IMR-90 (cell line): ENCODE data around the gene TWIST2. TPM values are rescaled to one million over a fixed set of nuclear protein-coding genes. Genes with fewer than 3 reads are reported as not detected.

ENCODE experiments used
- ATAC-seq: fragments of 200-7000 bp; cut with Tn5 transposase; 2 replicates; pipeline ENCODE4 v1.9.1; 2020; ENCODE audit warnings: low read depth, mild to moderate bottlenecking, moderate library complexity
- BruUV-seq: library from RNA; stranded (reverse); fragments of 400-500 nt; replicated peaks from 2 replicates; lab custom pipeline; 2021; lab: Mats Ljungman, UMichigan
- CTCF ChIA-PET: fragments of 300-600 bp; formaldehyde crosslinking; extraction: SDS; loops from one replicate; lab custom pipeline; 2021; ENCODE audit warnings: antibody characterized with exemption; lab: Yijun Ruan, JAX
- POLR2A ChIA-PET: fragments of 300-600 bp; sonication (Branson Sonifier 250); formaldehyde crosslinking; loops from one replicate; lab custom pipeline; 2022; ENCODE audit warnings: antibody characterized with exemption; ENCODE audit not compliant: unreplicated experiment; lab: Charles Lee
- DNase-seq: peaks from one replicate; pipeline ENCODE4 v3.0.0; 2013
- H2AFZ ChIP-seq: replicated peaks from 2 replicates; pipeline ENCODE3; 2013; ENCODE audit warnings: low read length, mild to moderate bottlenecking; ENCODE audit not compliant: poor library complexity
- H2AK5ac ChIP-seq: 2 replicates; pipeline ENCODE4 v1.6.1; 2013; ENCODE audit warnings: low read depth, low read length, inconsistent platforms
- H2AK9ac ChIP-seq: replicated peaks from 2 replicates; pipeline ENCODE3; 2013; ENCODE audit warnings: mild to moderate bottlenecking, low read depth, low read length, moderate library complexity; ENCODE audit not compliant: poor library complexity
- H2BK120ac ChIP-seq: 2 replicates; pipeline ENCODE4 v1.6.1; 2013; ENCODE audit warnings: low read depth, low read length, inconsistent platforms
- H2BK15ac ChIP-seq: 3 replicates; pipeline ENCODE4 v1.6.1; 2013; ENCODE audit warnings: low read depth, low read length, inconsistent platforms
- H2BK20ac ChIP-seq: 2 replicates; pipeline ENCODE4 v1.6.1; 2013; ENCODE audit warnings: low read depth, mild to moderate bottlenecking, inconsistent platforms, low read length, moderate library complexity
- H2BK5ac ChIP-seq: 2 replicates; pipeline ENCODE4 v1.6.1; 2013; ENCODE audit warnings: mild to moderate bottlenecking, low read depth, low read length, inconsistent platforms; ENCODE audit not compliant: poor library complexity, severe bottlenecking
- H3K14ac ChIP-seq: replicated peaks from 2 replicates; pipeline ENCODE4 v1.6.1; 2013; ENCODE audit warnings: low read depth, low read length, inconsistent platforms
- H3K18ac ChIP-seq: 2 replicates; pipeline ENCODE4 v1.6.1; 2013; ENCODE audit warnings: low read depth, low read length, control low read depth
- H3K23ac ChIP-seq: 2 replicates; pipeline ENCODE4 v1.6.1; 2013; ENCODE audit warnings: low read depth, low read length, inconsistent platforms
- H3K27ac ChIP-seq: 2 replicates; pipeline ENCODE4 v1.5.1; 2013; ENCODE audit warnings: mild to moderate bottlenecking, control low read depth, low read length; ENCODE audit not compliant: insufficient read depth
- H3K27me3 ChIP-seq: 2 replicates; pipeline ENCODE4 v1.6.1; 2013; ENCODE audit warnings: low read length; ENCODE audit not compliant: control insufficient read depth, insufficient read depth
- H3K36me3 ChIP-seq: 2 replicates; pipeline ENCODE4 v1.6.1; 2013; ENCODE audit warnings: low read length, mixed read lengths; ENCODE audit not compliant: control insufficient read depth, insufficient read depth
- H3K4ac ChIP-seq: 2 replicates; pipeline ENCODE4 v1.6.1; 2013; ENCODE audit warnings: low read depth, low read length, inconsistent platforms
- H3K4me1 ChIP-seq: 2 replicates; pipeline ENCODE4 v1.6.1; 2013; ENCODE audit warnings: low read length, mixed read lengths; ENCODE audit not compliant: control insufficient read depth, insufficient read depth
- H3K4me2 ChIP-seq: 2 replicates; pipeline ENCODE4 v1.6.1; 2013; ENCODE audit warnings: low read depth, mild to moderate bottlenecking, control low read depth, low read length, moderate library complexity
- H3K4me3 ChIP-seq: 2 replicates; pipeline ENCODE4 v1.5.1; 2013; ENCODE audit warnings: low read depth, mild to moderate bottlenecking, control low read depth, low read length, moderate library complexity; ENCODE audit not compliant: insufficient read depth
- H3K56ac ChIP-seq: 2 replicates; pipeline ENCODE4 v1.6.1; 2013; ENCODE audit warnings: low read length, inconsistent platforms; ENCODE audit not compliant: insufficient read depth; ENCODE audit errors: extremely low read depth
- H3K79me1 ChIP-seq, 2 experiments: 2 replicates each; pipeline ENCODE4 v1.6.1; 2013; ENCODE audit warnings: low read length in 2 of 2, inconsistent platforms in 1 of 2, low read depth in 1 of 2
- H3K9ac ChIP-seq: 2 replicates; pipeline ENCODE4 v1.6.1; 2013; ENCODE audit warnings: low read depth, low read length, control low read depth
- H3K9me1 ChIP-seq: 2 replicates; pipeline ENCODE4 v1.6.1; 2013; ENCODE audit warnings: low read length, inconsistent platforms; ENCODE audit not compliant: insufficient read depth
- H3K9me3 ChIP-seq: 2 replicates; pipeline ENCODE4 v1.6.1; 2013; ENCODE audit warnings: low read length; ENCODE audit not compliant: control insufficient read depth, insufficient read depth
- H4K20me1 ChIP-seq: 2 replicates; pipeline ENCODE4 v1.6.1; 2013; ENCODE audit warnings: low read length, inconsistent platforms; ENCODE audit not compliant: insufficient read depth
- H4K5ac ChIP-seq: 2 replicates; pipeline ENCODE4 v1.6.1; 2013; ENCODE audit warnings: mild to moderate bottlenecking, low read depth, low read length, control low read depth
- H4K8ac ChIP-seq, 2 experiments: 2 replicates each; pipeline ENCODE4 v1.6.1; 2013; ENCODE audit warnings: low read depth in 2 of 2, low read length in 2 of 2, control low read depth in 1 of 2, inconsistent platforms in 1 of 2
- H4K91ac ChIP-seq: 2 replicates; pipeline ENCODE4 v1.6.1; 2013; ENCODE audit warnings: low read depth, low read length, inconsistent platforms; ENCODE audit not compliant: insufficient read depth
- CEBPB ChIP-seq: IDR thresholded peaks from 2 replicates; pipeline ENCODE4 v1.6.1; 2012; ENCODE audit warnings: low read depth, low read length, improper control_type of control experiment
- WGBS, 2 experiments: methylation state at CpG; one replicate each; pipeline versions ENCODE4 v1.1.5 to v1.1.7; 2013; ENCODE audit warnings: missing lambda C conversion rate in 2 of 2; ENCODE audit not compliant: insufficient read length in 1 of 2; ENCODE audit errors: extremely low coverage in 2 of 2; 5-methylcytosine and 5-hydroxymethylcytosine counted together
- dilution Hi-C: fragments of 300-500 bp; cut with HindIII; formaldehyde crosslinking; loops from one replicate; pipeline ENCODE4 v1.14.3; 2018; ENCODE audit warnings: low sequenced_read_pairs; ENCODE audit not compliant: unreplicated experiment
- in situ Hi-C: fragments of 300-500 bp; cut with MboI; formaldehyde crosslinking; loops from 3 replicates; pipeline ENCODE4 v1.14.3; 2019; ENCODE audit warnings: low sequenced_read_pairs, inconsistent platforms, mixed read lengths
- intact Hi-C: fragments of 100-400 bp; cut with micrococcal nuclease; formaldehyde crosslinking; loops from 2 replicates; pipeline ENCODE4 v1.10.0; 2022
- polyA plus RNA-seq, 3 experiments: library from polyadenylated mRNA; depleted of rRNA; stranded (reverse); fragments of >200 nt; gene quantifications; 2 replicates each; pipeline ENCODE4 v1.2.3, GENCODE V29; 2012; ENCODE audit warnings: low replicate concordance in 1 of 3
- total RNA-seq: library from RNA; depleted of rRNA; stranded (reverse); fragments of >200 nt; gene quantifications from 2 replicates; pipeline ENCODE4 v1.2.3, GENCODE V29; 2012
- TF ChIP-seq, protein P1 (sequence below): conservative IDR thresholded peaks from 2 replicates; pipeline ENCODE4 v1.5.1; 2012; ENCODE audit warnings: mild to moderate bottlenecking, low read depth, low read length, improper control_type of control experiment

Gene TWIST2
- total and polyA plus RNA-seq, 2 of the 4 experiments (the other 2 are of a cell fraction), result 9.3 to 33.6 TPM

DNA sequence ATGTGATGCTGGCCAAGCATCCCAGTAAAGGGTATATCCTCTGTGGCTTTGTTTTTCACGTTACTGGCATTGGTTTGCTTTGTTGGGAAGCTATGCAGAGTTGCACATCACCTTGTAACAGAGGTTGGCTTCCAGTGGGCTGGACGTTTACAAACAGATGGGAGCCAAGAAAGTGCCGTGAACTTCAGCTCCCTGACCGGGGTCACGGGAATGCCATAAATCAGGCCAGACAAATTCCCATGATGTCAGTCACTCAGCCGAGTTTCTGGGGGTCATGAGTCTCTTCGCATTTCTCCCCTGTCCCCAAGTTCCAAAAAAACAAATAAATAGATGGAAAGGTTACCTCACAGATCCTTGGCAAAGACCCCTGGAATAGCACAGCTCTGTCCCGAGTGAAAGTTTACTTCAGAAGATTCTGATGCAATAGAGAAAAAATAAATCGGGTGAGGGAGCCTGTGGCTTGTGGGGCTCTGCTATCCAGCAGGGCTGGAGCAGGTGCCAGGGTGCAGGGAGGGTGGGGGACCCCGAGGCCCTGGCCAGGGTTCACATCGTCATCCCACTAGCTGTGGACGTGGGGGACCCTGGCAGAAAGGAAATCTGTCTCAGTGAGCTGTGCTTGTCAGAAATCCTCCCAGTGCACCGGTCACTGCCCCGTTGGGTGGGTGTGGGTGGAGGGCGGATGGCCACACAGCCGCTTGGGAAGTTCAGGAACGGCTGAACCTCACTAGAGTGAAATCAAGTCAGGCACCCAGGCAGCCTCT is 27.8 kb downstream of the TWIST2 start:
- no peak overlapping the region for H2BK120ac ChIP-seq
- dilution Hi-C loops (no loop called here), in situ Hi-C loops (no loop called here), intact Hi-C loops (no loop called here)
- no peak overlapping the region for H2BK5ac ChIP-seq
- ATAC-seq, result peak; percentile 44; the same call in 1 of the 2 replicates
- H3K9me1 ChIP-seq, result peaks cover 26% of the 10 kb centered on the region
- no peak overlapping the region for H3K56ac ChIP-seq
- H3K4me3 ChIP-seq, result no peak overlapping the region
- peaks cover 24 to 60% of the 10 kb centered on the region in 2 experiments for H3K79me1 ChIP-seq
- no peak overlapping the region for H3K9ac ChIP-seq
- no peak overlapping the region for H2AFZ ChIP-seq
- no peak overlapping the region for H3K23ac ChIP-seq
- H4K8ac ChIP-seq, result 0 out of 4 replicates have a peak overlapping the region, but pooled peaks of 1 of the 2 experiments have one; percentile 11
- no peak overlapping the region for H3K18ac ChIP-seq
- peak overlapping the region; percentile 33 for H2AK9ac ChIP-seq
- no peak overlapping the region for H2BK15ac ChIP-seq
- ChIA-PET CTCF (interaction anchor here (0.6 to 2.5 kb wide), 4 partner anchors 27 to 202 kb away, joined by 3 to 12 read pairs (median 4); partner anchors contain the start of gene TWIST2), POLR2A (no interaction called here)
- no peaks in the 10 kb centered on the region for H3K27me3 ChIP-seq
- no peak overlapping the region for H4K5ac ChIP-seq
- peak overlapping the region; percentile 51 for H3K4ac ChIP-seq
- TF ChIP-seq, protein P1, sequence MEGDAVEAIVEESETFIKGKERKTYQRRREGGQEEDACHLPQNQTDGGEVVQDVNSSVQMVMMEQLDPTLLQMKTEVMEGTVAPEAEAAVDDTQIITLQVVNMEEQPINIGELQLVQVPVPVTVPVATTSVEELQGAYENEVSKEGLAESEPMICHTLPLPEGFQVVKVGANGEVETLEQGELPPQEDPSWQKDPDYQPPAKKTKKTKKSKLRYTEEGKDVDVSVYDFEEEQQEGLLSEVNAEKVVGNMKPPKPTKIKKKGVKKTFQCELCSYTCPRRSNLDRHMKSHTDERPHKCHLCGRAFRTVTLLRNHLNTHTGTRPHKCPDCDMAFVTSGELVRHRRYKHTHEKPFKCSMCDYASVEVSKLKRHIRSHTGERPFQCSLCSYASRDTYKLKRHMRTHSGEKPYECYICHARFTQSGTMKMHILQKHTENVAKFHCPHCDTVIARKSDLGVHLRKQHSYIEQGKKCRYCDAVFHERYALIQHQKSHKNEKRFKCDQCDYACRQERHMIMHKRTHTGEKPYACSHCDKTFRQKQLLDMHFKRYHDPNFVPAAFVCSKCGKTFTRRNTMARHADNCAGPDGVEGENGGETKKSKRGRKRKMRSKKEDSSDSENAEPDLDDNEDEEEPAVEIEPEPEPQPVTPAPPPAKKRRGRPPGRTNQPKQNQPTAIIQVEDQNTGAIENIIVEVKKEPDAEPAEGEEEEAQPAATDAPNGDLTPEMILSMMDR, result no peak
- TF ChIP-seq CEBPB, result 0 out of 2 replicates have a peak, but pooled peaks have one; percentile 38
- no peak for DNase-seq
- no peak overlapping the region for H4K91ac ChIP-seq
- BruUV-seq, result no TSS peak
- H3K27ac ChIP-seq, result no peak overlapping the region
- H2AK5ac ChIP-seq, result no peak overlapping the region
- H3K4me1 ChIP-seq, result peaks cover 6% of the 10 kb centered on the region; the same call in 1 of the 2 replicates
- H2BK20ac ChIP-seq, result peak overlapping the region; percentile 58
- WGBS, 2 experiments, result 61% methylated on average over 5 of the region's 17 CpGs; no CpG with 5 or more reads in 1 of the 2 experiments
- H3K14ac ChIP-seq, result 0 out of 2 replicates have a peak overlapping the region, but pooled peaks have one; percentile 45
- peaks cover 18% of the 10 kb centered on the region for H3K36me3 ChIP-seq
- no peak overlapping the region for H3K4me2 ChIP-seq
- no peaks in the 10 kb centered on the region for H3K9me3 ChIP-seq
- peaks cover 7% of the 10 kb centered on the region for H4K20me1 ChIP-seq
